K562 (cell line): ENCODE measurements around the gene HES4. TPM values are rescaled to one million over a fixed set of nuclear protein-coding genes. Genes with fewer than 3 reads are reported as not detected.

ENCODE experiments used
- ADNP ChIP-seq: fragments of 200-800 bp; sonication (Bioruptor generic); IDR thresholded peaks from 2 replicates; pipeline ENCODE4 v1.6.1; 2016; ENCODE audit warnings: missing genetic modification characterization, missing compliant biosample characterization
- CEBPG ChIP-seq, 3 experiments: fragments of 200-800 bp in 1 of 3; sonication (Bioruptor generic) in 1 of 3; sonication (generic) in 1 of 3; formaldehyde crosslinking in 1 of 3; IDR thresholded peaks in 2 of 3; conservative IDR thresholded peaks in 1 of 3; 2 replicates each; pipeline versions ENCODE4 v1.6.1 to v1.8.0; 2016 to 2022; ENCODE audit warnings: missing compliant biosample characterization in 2 of 3, missing genetic modification characterization in 2 of 3, mild to moderate bottlenecking in 1 of 3, missing genetic modification reagents in 1 of 3
- CTCFL ChIP-seq: IDR thresholded peaks from 2 replicates; pipeline ENCODE4 v1.6.1; 2011; ENCODE audit warnings: borderline replicate concordance, low read depth, mild to moderate bottlenecking, moderate library complexity, low read length; ENCODE audit not compliant: insufficient read depth, poor library complexity, severe bottlenecking
- EP300 ChIP-seq: IDR thresholded peaks from 2 replicates; pipeline ENCODE4 v1.6.1; 2012; ENCODE audit warnings: low read length, improper control_type of control experiment
- EP400 ChIP-seq: fragments of 450-650 bp; IDR thresholded peaks from 2 replicates; pipeline ENCODE4 v1.6.1; 2017; ENCODE audit warnings: antibody characterized with exemption, mild to moderate bottlenecking, moderate library complexity
- HES1 ChIP-seq: fragments of 450-650 bp; IDR thresholded peaks from 2 replicates; pipeline ENCODE4 v1.6.1; 2016; ENCODE audit warnings: low read depth, mild to moderate bottlenecking, moderate library complexity
- HMG20A ChIP-seq: fragments of 450-650 bp; formaldehyde crosslinking; conservative IDR thresholded peaks from 2 replicates; pipeline ENCODE4 v1.4.0; 2020; ENCODE audit warnings: mild to moderate bottlenecking, mixed read lengths
- ILF3 ChIP-seq: fragments of 450-650 bp; IDR thresholded peaks from 2 replicates; pipeline ENCODE4 v1.6.1; 2018; ENCODE audit warnings: antibody characterized with exemption, mild to moderate bottlenecking, moderate library complexity, borderline replicate concordance
- TCF7L2 ChIP-seq: fragments of 150-350 bp; IDR thresholded peaks from 2 replicates; pipeline ENCODE4 v1.6.1; 2016; ENCODE audit warnings: low read depth, mild to moderate bottlenecking, low read length, moderate library complexity
- ZNF165 ChIP-seq: fragments of 250-450 bp; sonication (Bioruptor Pico); IDR thresholded peaks from 2 replicates; pipeline ENCODE4 v1.4.0; 2020; ENCODE audit warnings: borderline replicate concordance
- ZNF280B ChIP-seq: fragments of 250-450 bp; sonication (Bioruptor Pico); IDR thresholded peaks from 2 replicates; pipeline ENCODE4 v1.5.1; 2021; ENCODE audit warnings: mild to moderate bottlenecking
- ZNF384 ChIP-seq: IDR thresholded peaks from 2 replicates; pipeline ENCODE4 v1.6.1; 2012; ENCODE audit warnings: low read depth, low read length, improper control_type of control experiment
- ZNF408 ChIP-seq: fragments of 250-450 bp; sonication (Bioruptor Pico); IDR thresholded peaks from 2 replicates; pipeline ENCODE4 v1.4.0; 2020; ENCODE audit warnings: low read depth, mild to moderate bottlenecking, moderate library complexity
- polyA plus RNA-seq, 8 experiments: library from polyadenylated mRNA; depleted of rRNA in 4 of 8; stranded (reverse) in 5 of 8; unstranded in 3 of 8; fragments of >200 nt; fragmentation: Nextera tagmentation in 2 of 8; fragmentation: Illumina TruSeq in 1 of 8; extraction: Ambion mirVana in 2 of 8; extraction: Trizol in 1 of 8; gene quantifications; 2 replicates each; pipeline versions ENCODE4 v1.2.1 to v1.2.3, GENCODE V29; 2011 to 2014; ENCODE audit warnings: inconsistent platforms in 1 of 8, missing spikeins in 1 of 8
- total RNA-seq, 7 experiments: library from RNA; depleted of rRNA in 6 of 7; stranded (reverse); fragments of >200 nt in 6 of 7; fragmentation: Illumina TruSeq in 2 of 7; extraction: Trizol in 2 of 7; gene quantifications; 2 replicates each; pipeline versions ENCODE4 v1.2.1 to v1.2.3, GENCODE V29; 2011 to 2021; ENCODE audit warnings: low replicate concordance in 1 of 7
- TF ChIP-seq, protein P1 (sequence below): fragments of 250-450 bp; sonication (Bioruptor Pico); IDR thresholded peaks from 2 replicates; pipeline ENCODE4 v1.8.0; 2021; ENCODE audit warnings: mild to moderate bottlenecking, moderate library complexity
- TF ChIP-seq, protein P2 (sequence below): IDR thresholded peaks from 2 replicates; pipeline ENCODE4 v1.6.1; 2012; ENCODE audit warnings: low read depth, low read length, improper control_type of control experiment, borderline replicate concordance
- TF ChIP-seq, protein P3 (sequence below): fragments of 450-650 bp; formaldehyde crosslinking; conservative IDR thresholded peaks from 2 replicates; pipeline ENCODE4 v1.4.0; 2022; ENCODE audit warnings: mild to moderate bottlenecking, missing genetic modification characterization

The HES4 gene
- total and polyA plus RNA-seq, 9 of the 15 experiments (the other 6 are each of a cell fraction or from before 2014, with no cell fraction given): 0.21 to 43.7 (median 5.3) TPM; not detected in 2

GRCh38 chr1:1001057-1001783 lies 1.3 kb upstream of the HES4 start (continued):
- TF ChIP-seq, protein P1, sequence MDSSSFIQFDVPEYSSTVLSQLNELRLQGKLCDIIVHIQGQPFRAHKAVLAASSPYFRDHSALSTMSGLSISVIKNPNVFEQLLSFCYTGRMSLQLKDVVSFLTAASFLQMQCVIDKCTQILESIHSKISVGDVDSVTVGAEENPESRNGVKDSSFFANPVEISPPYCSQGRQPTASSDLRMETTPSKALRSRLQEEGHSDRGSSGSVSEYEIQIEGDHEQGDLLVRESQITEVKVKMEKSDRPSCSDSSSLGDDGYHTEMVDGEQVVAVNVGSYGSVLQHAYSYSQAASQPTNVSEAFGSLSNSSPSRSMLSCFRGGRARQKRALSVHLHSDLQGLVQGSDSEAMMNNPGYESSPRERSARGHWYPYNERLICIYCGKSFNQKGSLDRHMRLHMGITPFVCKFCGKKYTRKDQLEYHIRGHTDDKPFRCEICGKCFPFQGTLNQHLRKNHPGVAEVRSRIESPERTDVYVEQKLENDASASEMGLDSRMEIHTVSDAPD (CRISPR knock-in tag): no peak
- TF ChIP-seq, protein P2, sequence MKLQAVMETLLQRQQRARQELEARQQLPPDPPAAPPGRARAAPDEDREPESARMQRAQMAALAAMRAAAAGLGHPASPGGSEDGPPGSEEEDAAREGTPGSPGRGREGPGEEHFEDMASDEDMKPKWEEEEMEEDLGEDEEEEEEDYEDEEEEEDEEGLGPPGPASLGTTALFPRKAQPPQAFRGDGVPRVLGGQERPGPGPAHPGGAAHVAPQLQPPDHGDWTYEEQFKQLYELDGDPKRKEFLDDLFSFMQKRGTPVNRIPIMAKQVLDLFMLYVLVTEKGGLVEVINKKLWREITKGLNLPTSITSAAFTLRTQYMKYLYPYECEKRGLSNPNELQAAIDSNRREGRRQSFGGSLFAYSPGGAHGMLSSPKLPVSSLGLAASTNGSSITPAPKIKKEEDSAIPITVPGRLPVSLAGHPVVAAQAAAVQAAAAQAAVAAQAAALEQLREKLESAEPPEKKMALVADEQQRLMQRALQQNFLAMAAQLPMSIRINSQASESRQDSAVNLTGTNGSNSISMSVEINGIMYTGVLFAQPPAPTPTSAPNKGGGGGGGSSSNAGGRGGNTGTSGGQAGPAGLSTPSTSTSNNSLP: no peak
- TF ChIP-seq ADNP (tag) (no peak), ZNF384 (no peak), ILF3 (no peak), CTCFL (no peak), TCF7L2 (no peak), ZNF165 (CRISPR knock-in tag) (no peak), EP400 (peak; percentile 81; the same call in 1 of the 2 replicates), EP300 (no peak), CEBPG (CRISPR knock-in tag; IDR thresholded peaks at IDR 0.05) (no peak; the same call in 1 of the 2 replicates), CEBPG (tag; conservative IDR thresholded peaks at IDR 0.05 in 1 of 2, IDR thresholded peaks at IDR 0.05 in 1 of 2) (peak; percentile 18 to 34; a peak in 1 of 4 replicates), HMG20A (no peak), ZNF280B (CRISPR knock-in tag) (no peak), ZNF408 (CRISPR knock-in tag) (no peak), HES1 (no peak)
- TF ChIP-seq, protein P3, sequence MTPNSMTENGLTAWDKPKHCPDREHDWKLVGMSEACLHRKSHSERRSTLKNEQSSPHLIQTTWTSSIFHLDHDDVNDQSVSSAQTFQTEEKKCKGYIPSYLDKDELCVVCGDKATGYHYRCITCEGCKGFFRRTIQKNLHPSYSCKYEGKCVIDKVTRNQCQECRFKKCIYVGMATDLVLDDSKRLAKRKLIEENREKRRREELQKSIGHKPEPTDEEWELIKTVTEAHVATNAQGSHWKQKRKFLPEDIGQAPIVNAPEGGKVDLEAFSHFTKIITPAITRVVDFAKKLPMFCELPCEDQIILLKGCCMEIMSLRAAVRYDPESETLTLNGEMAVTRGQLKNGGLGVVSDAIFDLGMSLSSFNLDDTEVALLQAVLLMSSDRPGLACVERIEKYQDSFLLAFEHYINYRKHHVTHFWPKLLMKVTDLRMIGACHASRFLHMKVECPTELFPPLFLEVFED (CRISPR knock-in tag): no peak
